Kidney (tissue), 14 donors: ENCODE data around the gene PKNOX2. TPM values are rescaled to one million over a fixed set of nuclear protein-coding genes. Genes with fewer than 3 reads are reported as not detected.

Source experiments
- DNase-seq, 5 donors: peaks; one replicate each; pipeline ENCODE4 v3.0.0-alpha.2; 2013 to 2020
- FAIRE-seq: peaks from 2 replicates; lab custom pipeline; 2012; peaks lifted over from hg19 to GRCh38; lab: Jason Lieb, UNC
- H3K27ac ChIP-seq, 2 donors: one replicate each; pipeline ENCODE4 v1.7.0; 2013; ENCODE audit warnings: low read depth in 2 of 2, low read length in 2 of 2, inconsistent platforms in 1 of 2
- H3K27me3 ChIP-seq: one replicate; pipeline ENCODE4 v1.7.1; 2013; ENCODE audit warnings: low read length, inconsistent platforms; ENCODE audit not compliant: control insufficient read depth, insufficient read depth
- H3K36me3 ChIP-seq, 3 donors: one replicate each; pipeline versions ENCODE4 v1.7.0 to v1.7.1; 2013; ENCODE audit warnings: low read length in 3 of 3, control low read depth in 1 of 3, inconsistent platforms in 1 of 3; ENCODE audit not compliant: insufficient read depth in 3 of 3, control insufficient read depth in 2 of 3
- H3K4me1 ChIP-seq, 3 donors: one replicate each; pipeline versions ENCODE4 v1.7.0 to v1.7.1; 2013; ENCODE audit warnings: low read length in 3 of 3, inconsistent platforms in 1 of 3, low read depth in 1 of 3; ENCODE audit not compliant: control insufficient read depth in 2 of 3, insufficient read depth in 2 of 3
- H3K4me3 ChIP-seq, 3 donors: one replicate each; pipeline versions ENCODE4 v1.7.0 to v1.8.1; 2013; ENCODE audit warnings: low read length in 3 of 3, control low read depth in 1 of 3, inconsistent platforms in 1 of 3
- H3K9ac ChIP-seq, 3 donors: one replicate each; pipeline versions ENCODE4 v1.7.0 to v1.7.1; 2013; ENCODE audit warnings: low read length in 3 of 3, control low read depth in 1 of 3, inconsistent platforms in 1 of 3
- H3K9me3 ChIP-seq, 3 donors: one replicate each; pipeline versions ENCODE4 v1.7.0 to v1.7.1; 2013; ENCODE audit warnings: low read length in 3 of 3, control low read depth in 1 of 3, inconsistent platforms in 1 of 3; ENCODE audit not compliant: control insufficient read depth in 2 of 3, insufficient read depth in 1 of 3
- intact Hi-C: fragments of 100-400 bp; cut with DNase I; formaldehyde crosslinking; loops from one replicate; pipeline ENCODE4 v1.11.1; 2022
- polyA plus RNA-seq: library from polyadenylated mRNA; stranded (reverse); fragments of 350-450 nt; fragmentation: Illumina TruSeq; extraction: RNeasy Lipid Tissue Mini Kit (QIAGEN cat#74804); gene quantifications from one replicate; pipeline ENCODE4 v1.2.3, GENCODE V29; 2014; ENCODE audit warnings: low read depth, low replicate concordance; ENCODE audit not compliant: insufficient read depth
- total RNA-seq: library from RNA; stranded (reverse); fragmentation: NEBNext Ultra II Directional; extraction: Animal tissue kit (Norgen Biotek cat#: 25700); gene quantifications from one replicate; pipeline ENCODE4 v1.2.1, GENCODE V29; 2021
- TF ChIP-seq, protein P1 (sequence below): IDR thresholded peaks from 3 replicates; pipeline ENCODE4 v1.5.1; 2012; ENCODE audit warnings: mild to moderate bottlenecking, moderate library complexity, borderline replicate concordance; ENCODE audit not compliant: insufficient read depth; ENCODE audit errors: extremely low read depth
- donor health status: control.
- donor health status: control.
- donor health status: control.
- donor health status: control.
- donor health status: control.
- donor health status: DM: yes; HTN: yes; CAD: no.
- donor health status: Normal renal cell carcinoma (clear cell type).

The PKNOX2 gene
- total and polyA plus RNA-seq, 2 donors from 2014 or later = 1.5 to 6.0 TPM

DNA sequence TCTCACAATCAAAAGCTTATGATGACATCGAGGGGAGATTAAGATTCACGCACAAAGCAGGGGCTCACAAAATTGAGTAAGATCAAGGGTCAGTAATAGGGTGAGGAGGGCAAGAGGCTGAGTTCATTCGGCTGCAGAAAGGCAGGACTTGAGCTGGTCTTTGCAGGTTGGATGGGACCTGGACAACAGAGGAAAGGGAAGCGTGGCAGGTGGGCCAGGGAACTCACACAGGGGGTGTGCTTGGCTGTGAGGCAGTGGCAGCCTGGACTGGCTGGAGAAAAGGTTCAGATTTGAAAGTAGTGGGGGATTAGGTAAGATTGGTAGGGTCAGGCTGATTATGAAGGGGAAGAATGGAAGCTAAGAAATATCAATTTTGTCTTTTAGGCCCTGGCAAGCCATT is 161.6 kb downstream of the PKNOX2 start:
- TF ChIP-seq, protein P1, sequence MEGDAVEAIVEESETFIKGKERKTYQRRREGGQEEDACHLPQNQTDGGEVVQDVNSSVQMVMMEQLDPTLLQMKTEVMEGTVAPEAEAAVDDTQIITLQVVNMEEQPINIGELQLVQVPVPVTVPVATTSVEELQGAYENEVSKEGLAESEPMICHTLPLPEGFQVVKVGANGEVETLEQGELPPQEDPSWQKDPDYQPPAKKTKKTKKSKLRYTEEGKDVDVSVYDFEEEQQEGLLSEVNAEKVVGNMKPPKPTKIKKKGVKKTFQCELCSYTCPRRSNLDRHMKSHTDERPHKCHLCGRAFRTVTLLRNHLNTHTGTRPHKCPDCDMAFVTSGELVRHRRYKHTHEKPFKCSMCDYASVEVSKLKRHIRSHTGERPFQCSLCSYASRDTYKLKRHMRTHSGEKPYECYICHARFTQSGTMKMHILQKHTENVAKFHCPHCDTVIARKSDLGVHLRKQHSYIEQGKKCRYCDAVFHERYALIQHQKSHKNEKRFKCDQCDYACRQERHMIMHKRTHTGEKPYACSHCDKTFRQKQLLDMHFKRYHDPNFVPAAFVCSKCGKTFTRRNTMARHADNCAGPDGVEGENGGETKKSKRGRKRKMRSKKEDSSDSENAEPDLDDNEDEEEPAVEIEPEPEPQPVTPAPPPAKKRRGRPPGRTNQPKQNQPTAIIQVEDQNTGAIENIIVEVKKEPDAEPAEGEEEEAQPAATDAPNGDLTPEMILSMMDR = no peak

DNA sequence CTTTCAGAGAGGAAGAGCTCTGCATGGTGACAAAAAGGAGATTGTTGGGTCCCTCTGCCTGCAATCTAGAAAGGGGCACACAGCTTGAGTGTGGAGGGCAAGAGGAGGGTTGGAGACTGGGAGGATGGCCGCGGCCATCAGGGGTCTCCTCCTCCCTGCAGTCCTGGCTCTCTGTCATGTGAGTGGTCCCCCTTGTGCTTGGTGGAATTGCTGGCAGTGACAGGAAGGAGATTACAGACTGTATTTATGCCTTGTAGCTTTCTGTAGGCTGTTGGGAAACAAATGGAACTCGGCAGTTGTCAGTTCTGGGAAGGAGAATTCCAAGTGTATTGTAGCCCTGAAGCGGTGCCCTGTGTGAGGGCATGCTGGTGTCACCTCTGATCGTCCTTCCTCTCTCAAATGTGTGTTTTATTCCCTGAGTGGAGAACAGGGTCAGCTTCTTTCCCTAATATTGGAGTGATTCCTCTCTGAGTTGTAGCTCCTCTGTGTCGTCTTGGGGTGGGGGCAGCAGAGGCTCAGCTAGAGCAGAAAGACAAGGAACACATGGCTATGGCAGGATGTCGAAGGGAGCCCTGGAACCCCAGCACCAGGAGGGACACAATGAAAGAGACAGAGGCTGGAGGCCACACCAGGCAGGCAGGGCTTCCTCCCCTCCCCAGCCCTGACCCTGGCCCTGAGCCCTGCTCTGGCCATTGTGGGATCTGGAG is 163.1 kb downstream of the PKNOX2 start:
- FAIRE-seq (no peak), DNase-seq (peak in 1 of 5 donors; percentile 16)
- TF ChIP-seq, protein P1 = no peak
- H3K4me1 ChIP-seq = no peaks in the 10 kb centered on the region
- H3K27ac ChIP-seq = no peak overlapping the region
- no peak overlapping the region for H3K9ac ChIP-seq
- H3K27me3 ChIP-seq = no peaks in the 10 kb centered on the region
- no peaks in the 10 kb centered on the region for H3K36me3 ChIP-seq
- no peak overlapping the region for H3K4me3 ChIP-seq
- intact Hi-C loops = no loop called here
- no peaks in the 10 kb centered on the region for H3K9me3 ChIP-seq

More for the DNA sequence above, 161.6 kb downstream of the PKNOX2 start:
- Histone ChIP-seq H3K27ac (no peak overlapping the region), H3K9ac (no peak overlapping the region), H3K4me3 (no peak overlapping the region), H3K9me3 (no peaks in the 10 kb centered on the region), H3K36me3 (no peaks in the 10 kb centered on the region), H3K27me3 (no peaks in the 10 kb centered on the region), H3K4me1 (no peaks in the 10 kb centered on the region)
- intact Hi-C loops = no loop called here
- DNase-seq = peak in 1 of 5 donors; percentile 27
- no peak for FAIRE-seq

DNA sequence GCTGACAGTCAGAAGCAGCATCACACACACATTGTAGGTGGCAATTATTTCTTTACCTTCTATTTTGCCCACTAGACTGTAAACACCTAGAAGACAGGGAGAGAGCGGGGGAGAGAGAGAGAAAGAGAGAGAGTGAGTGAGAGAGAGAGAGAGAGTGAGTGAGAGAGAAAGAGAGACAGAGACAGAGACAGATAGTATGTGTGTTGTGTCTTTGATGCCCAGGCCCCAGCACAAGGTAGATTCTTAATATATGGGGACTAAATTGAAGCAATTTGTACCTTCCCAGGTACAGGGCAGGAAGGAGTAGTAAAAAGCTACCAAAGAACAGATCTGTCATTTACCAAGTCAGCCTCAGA is 163.7 kb downstream of the PKNOX2 start:
- Histone ChIP-seq H3K27ac (no peak overlapping the region), H3K36me3 (no peaks in the 10 kb centered on the region), H3K4me3 (no peak overlapping the region), H3K27me3 (no peaks in the 10 kb centered on the region), H3K4me1 (no peaks in the 10 kb centered on the region), H3K9ac (no peak overlapping the region), H3K9me3 (no peaks in the 10 kb centered on the region)
- DNase-seq (no peak), FAIRE-seq (no peak)
- TF ChIP-seq, protein P1 = no peak
- intact Hi-C loops = no loop called here
